Activated T-helper 1 cell treated with Interleukin-2 at 50 U/mL for 16 hours (primary cell): ENCODE results near the gene KMT2C.
"Not testable (repeated sequence)": the region's sequence is repeated elsewhere in the genome, so short reads cannot be mapped to it uniquely, and the experiment has no call there.

Source experiments
- DNase-seq: peaks from one replicate; pipeline ENCODE4 v3.0.0-alpha.2; 2020; ENCODE audit warnings: low read depth

KMT2C gene

DNA sequence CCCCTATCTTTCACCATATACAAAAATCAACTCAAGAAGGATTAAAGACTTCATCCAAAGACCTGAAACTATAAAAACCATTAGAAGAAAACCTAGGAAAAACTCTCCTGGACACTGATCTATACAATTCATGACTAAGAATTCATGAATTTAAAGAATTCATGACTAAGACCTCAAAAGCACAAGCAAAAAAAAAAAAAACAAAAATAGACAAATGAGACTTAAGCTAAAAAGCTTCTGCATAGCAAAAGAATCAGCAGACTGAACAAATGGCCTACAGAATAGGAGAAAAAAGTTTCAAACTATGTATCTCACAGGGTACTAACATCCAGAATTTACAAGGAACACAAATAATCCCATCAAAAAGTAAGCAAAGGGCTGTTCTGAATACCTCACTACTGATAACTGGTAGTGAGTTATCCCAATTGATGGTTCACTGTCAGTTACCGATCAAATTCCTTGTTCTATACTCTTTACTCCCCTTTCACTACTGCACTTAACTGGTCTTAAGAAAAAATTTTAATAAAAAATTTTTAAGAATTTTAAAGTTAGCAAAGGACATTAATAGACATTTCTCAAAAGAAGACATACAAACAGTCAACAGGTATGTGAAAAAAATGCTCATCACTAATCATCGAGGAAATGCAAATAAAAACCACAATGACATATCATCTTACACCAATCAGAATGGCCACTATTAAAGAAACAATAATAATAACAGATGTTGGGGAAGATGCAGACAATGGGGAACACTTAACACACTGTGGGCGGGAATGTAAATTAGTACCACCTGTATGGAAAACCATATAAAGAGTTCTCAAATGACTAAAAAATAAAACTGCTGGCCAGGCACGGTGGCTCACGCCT, 33.2 kb downstream of the KMT2C start:
- no peak for DNase-seq

DNA sequence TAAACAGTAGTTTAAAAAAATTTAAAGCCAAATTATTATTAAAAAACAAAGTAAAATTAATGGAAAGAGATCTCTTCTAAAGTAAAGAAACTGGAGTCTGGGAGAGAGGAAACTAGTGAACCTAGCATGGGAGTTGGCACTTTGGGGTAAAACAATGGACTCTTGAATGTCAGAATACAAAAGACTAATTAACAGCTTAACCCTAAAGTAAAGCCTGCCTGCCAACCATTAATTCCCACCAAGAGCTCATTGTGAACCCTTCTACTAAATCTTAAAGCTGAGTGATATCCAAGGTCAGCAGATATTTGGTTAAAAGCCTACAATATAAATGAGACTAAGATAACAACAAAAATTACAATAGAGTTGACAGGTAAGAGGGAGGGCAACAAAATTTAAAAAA, 36.5 kb downstream of the KMT2C start:
- no peak for DNase-seq

DNA sequence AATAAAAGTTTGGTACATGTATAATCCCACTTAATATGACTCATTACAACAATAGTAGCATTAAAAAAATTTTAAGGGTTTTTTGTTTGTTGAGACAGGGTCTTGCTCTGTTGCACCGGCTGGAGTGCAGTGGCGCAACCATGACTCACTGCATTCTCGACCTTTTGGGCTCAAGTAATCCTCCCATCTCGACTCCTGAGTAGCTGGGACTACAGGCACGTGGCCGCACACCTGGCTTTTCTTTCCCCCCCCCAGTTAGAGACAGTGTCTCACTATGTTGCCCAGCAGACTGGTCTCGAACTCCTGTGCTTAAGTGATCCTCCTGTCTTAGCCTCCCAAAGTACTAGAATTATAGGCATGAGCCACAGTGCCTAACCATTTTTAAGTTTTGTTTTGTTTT, 40.7 kb downstream of the KMT2C start:
- no peak for DNase-seq

DNA sequence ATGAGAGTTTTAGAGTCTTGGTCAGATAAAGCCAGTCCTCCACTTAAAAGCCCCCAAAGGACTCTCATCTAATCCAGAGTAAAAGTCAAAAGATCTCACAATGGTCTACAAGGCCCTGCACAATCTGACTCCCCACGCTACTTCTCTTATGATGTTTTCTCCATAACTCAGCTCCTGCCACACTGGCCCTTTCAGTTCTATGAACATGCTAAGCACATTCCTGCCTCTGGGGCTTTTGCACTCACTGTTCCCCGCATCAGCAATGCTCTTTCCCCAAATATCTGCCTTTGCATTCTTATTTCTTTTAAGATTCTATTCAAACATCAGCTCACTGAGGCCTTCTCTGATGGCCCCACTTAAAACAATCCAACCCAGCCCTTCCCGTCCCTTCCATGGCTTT, 41.6 kb downstream of the KMT2C start:
- DNase-seq: not testable (repeated sequence)

DNA sequence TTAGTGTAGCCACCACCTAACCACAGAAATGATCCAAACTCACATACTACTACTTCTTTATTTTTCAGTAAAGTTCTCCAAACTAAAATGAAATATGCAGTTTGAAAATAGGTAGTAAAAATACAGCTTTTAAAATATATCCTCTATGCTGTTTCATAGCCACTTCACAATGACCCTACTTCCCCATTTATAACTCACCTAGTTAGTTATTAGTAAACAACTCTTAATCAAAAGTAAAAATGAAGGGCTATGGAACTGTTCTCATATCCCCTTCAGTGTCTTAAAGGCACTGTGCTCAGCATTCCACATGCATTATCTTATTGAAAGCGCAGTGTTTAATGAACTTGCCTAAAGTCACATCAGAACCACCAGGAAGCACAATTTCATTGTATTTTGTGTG, 43.5 kb downstream of the KMT2C start:
- no peak for DNase-seq

DNA sequence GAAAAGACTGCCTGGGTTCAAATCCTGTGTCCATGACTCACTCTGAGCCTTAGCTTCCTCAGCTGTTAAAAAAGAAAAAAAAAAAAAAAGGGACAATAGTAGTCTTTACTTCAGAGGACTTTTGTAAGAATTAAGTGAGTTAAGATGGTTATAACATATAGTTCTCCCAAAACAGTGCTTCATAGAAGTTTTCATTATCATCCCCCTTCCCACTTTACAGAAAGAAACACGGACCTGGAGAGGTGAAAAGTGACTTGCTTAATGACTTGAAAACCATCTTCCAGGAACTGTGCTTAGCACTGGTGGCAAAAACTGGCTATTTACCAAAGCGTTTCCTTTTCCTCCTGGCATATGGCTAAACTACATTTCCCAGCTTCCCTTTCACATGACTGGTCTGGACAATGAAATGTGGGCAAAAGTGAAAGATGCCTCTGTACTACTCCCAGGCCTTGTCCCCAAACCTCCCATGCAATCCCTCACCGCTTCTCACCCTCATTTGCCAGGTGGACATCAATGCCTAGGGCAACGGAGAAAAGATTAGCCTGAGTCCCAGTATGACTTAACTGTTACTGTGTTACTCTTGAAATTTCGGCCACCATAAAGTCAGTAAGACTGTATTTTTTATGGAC, 49.6 kb downstream of the KMT2C start:
- not testable (repeated sequence) for DNase-seq

DNA sequence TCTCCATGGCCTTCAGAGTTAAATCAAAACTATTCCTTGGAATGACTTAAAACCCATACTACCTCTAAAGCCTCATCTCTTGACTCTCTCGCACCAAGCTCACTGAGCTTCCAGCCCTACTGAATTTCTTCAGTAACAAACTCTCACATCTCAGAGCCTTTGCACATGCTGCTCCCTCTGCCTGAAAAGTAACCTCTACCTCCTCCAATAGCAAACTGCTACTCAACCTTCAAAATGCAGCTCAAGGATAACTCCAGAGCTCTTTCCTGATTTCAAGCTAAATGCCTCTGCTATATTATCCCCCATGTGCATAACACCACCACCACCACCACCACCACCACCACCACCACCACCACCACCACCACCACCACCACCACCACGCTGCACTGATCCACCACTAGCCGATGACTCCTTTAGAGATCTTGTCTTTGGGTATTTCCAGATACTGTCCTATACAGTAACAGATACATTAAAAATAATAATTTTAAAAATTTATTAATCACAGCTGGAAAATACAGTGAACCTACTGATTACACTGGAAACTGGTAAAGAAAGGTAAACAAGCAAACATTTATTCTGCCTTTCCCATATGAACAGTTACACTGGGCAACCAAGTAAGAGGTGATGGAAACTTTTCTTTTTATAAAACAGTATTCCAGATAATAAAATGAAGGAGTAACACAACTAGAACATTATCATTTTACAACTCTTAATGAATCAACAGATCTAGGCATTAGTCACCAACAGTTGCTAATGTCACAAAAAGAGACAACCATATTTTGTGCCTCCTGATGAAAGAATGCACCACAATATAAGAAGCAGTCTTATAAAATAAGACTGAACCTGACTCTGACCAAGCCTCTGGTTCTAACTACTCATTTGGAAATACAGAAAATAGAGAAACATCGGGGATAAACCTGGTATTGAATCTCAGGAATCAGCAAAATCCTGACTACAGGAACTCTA, 51.3 kb downstream of the KMT2C start:
- not testable (repeated sequence) for DNase-seq

DNA sequence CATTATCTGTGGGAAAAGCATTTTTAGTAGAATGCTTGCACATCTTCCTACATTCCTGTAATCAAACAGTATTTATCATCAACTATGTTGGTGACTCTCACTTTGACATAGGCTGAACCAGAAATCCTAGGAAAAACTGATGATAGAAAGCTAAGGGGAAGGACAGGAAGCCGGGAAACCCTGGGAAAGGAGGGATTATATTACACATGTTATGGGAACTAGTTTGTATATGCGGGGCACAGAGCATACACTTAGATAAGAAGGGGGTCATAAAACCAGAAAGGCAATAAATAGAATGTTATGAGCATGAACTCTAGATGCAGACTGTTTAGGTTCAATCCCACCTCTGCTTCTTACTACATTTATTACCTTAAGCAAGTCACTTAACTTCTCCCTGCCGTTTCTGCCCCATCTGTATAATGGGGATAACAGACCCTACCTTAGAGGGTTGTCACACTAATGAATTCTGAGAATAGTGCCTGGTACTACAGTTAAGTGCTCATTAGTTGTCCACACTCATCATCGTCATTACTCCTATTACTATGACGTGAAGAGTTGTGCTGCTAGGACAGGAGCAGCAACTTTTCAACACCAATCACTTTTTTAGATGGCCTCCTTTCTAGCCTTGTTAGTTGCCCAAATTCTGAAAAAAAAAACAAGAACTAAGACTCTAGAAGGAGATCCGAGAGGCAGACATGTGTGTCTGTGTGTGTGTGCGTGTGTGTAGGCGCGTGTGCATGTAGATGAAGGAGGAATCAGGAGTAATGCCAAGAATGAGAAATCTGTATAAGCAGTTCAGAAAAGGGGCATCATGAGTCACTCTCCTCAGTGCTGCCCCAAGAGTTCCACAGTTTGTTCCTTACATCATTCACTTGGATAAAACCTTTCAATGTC, 52.2 kb downstream of the KMT2C start:
- DNase-seq: no peak

DNA sequence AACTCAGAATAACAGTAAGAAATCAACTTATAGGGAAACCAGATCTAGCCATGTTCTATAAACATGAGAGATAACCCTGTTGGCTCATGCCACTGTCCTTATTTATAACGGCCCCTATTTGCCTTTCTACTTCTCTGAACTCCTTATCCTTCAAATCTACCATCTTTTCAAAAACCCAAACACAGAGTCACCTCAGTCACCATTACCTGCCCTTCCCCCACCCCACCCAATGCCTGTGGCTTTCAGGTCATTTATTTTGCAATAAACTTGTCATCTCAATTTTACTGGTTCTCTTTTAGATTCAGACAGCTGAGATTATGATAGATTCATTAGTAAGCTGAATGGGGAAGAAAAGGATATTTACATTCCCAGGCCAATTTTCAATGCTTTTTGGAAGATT, 53.6 kb downstream of the KMT2C start:
- DNase-seq: no peak

DNA sequence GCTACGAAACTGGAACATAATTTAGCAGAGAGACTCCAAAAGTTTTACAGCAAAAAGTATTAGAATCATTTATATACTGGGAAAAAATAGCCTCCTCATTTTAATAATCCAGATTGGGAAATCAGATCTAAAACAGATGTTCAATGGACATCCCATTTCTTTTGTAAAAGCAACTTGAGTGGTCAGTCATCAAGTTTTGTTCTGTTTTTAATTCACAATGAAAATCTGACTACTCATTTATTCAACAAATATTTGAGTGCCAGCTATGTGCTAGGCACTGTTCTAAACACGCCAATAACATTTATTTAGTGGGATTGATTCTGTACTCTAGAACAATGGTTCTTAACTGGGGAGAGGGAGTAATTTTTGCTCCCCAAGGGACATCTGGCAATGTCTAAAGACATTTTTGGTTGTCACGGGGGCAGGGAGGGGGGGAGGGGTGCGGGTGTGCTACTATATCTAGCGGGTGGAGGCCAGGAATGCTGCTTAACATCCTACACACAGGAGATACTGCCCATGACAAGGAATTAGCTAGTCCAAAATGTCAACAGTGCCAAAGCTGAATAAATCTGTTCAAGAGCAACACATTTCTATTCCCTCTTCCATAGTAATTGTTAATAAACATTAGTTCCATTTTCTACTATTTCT, 54.7 kb downstream of the KMT2C start:
- DNase-seq: not testable (repeated sequence)

DNA sequence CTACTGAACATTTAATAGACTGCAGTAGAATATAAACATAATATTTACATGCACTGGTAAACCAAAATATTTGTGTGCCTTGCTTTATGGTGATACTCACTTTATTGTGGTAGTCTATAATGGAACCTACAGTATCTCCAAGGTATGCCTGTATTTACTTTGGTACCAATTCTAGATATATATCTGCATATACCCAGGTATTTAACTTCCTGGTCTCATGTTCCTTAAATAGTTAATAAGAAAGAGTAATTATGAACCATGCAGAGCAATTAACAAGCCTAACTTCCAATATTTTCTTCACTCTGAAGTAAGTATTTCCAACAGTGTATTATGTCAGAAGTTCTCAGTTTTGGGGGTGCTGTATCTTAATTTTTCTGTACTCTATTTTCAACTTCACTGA, 57.3 kb downstream of the KMT2C start:
- DNase-seq: not testable (repeated sequence)

DNA sequence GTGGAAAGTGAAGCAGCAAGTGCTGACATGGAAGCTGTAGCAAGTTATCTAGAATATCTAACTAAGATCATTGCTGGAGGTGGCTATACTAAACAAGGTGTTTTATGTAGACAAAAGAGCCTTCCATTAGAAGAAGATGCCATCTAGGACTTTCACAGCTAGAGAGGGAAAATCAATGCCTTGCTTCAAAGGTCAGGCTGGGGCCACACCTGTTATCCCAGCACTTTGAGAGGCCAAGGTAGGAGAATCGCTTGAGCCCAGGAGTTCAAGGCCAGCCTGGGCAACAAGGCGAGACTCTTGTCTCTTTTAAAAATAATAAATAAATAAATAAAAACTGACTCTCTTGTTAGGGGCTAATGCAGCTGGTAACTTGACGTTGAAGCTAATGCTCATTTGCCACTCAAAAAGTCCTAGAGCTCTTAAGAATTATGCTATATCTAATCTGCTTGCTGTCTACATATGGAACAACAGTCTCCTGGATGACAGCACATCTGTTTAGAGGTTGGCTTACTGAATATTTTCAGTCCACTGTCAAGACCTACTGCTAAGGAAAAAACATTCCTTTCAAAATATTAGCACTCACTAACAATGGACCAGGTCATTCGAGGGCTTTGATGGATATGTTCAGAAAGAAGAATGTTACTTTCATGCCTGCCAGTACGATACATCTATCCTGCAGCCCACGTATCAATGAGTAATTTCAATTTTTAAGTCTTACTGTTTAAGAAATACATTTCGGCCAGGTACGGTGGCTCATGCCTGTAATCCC, 58.9 kb downstream of the KMT2C start:
- not testable (repeated sequence) for DNase-seq

DNA sequence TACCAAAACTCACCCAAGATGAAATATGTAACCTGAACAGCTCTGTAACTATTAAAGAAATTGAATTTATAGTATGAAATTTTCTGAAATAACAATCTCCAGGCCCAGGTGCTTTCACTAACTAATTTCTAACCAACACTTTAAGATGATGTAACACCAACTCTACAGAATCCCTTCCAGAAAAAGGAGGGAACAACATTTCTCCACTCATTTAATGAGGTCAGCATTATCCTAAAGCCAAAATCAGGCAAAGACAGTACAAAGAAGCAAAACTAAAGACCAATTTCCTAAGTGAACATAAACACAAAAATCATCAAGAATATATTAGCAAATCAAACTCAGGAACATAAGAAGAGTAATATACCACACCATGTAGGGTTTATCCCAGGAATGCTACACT, 65.5 kb downstream of the KMT2C start:
- DNase-seq: no peak

DNA sequence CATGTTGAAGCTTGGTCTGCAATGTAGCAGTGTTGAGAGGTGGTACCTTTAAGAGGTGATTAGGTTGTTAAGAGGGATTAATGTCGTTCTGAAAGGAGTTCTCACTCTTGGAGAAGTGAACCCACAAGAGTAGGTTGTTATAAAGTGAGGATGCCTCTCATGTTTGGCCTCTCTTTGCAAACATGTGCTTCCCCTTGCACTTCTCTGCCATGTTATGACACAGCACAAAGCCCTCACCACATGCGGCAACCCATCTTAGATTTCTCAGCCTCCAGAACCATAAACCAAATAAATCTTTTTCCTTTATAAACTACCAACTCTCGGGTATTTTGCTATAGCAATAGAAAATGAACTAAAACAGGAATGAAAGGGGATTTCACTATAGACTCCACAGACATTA, 66.3 kb downstream of the KMT2C start:
- no peak for DNase-seq

DNA sequence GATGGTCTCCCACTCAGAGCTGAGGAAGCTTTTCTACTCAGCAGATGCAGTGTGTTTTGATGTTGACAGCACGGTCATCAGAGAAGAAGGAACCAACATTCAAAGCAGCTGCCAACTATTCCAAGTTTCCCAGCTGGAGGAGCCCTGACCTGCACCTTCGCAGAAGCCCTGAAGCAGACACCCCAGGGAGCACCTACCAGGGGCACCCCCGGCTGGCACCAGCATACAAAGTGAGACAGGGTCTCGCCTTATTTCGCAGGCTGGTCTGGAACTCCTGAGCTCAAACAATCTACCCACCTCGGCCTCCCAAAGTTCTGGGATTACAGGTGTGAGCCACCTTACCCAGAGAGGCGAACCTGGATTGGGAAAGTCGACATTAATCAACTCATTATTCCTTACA, 68.6 kb downstream of the KMT2C start:
- DNase-seq: no peak

DNA sequence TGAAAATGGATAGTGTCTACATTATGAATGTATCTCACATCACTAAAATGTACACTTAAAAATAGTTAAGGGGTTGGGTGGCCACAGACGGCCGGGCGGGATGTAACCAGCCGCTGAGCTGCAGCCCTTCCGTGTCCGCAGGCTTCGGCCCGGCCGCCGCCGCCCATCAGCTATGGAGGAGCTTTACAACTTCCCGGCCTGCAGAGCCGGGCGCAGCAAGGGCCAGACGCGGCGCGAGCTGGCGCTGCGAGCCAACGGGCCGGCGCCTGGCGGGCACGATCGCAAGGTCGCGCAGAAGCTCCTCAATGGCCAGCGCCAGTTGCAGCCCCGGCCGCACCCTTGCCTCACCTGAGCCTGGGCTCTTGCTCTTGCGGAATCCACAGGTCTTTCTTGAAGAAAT, 69.1 kb downstream of the KMT2C start:
- no peak for DNase-seq

DNA sequence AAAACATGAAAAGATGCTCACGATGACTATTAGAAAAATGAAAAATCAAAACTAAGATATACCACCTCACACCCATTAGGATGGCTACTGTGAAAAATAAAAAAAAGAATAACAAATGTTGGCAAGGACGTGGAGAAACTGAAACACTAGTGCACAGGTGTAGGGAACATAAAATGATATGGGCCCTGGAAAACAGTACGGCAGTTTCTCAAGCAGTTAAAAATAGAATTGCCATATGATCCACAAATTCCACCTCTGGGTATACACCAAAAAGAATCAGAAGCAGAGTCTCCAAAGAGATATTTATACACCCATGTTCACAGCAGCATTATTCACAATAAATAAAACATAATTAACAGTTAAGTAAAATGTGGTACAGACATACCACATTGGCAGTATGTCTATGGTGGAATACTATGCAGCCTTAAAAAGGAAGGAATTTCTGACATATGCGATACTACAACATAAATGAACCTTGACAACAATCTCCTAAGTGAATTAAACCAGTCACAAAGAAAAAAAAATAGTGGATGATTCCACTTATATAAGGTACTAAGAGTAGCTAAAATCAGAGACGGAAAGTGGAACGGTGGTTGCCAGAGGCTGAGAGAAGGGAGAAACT, 69.7 kb downstream of the KMT2C start:
- no peak for DNase-seq

DNA sequence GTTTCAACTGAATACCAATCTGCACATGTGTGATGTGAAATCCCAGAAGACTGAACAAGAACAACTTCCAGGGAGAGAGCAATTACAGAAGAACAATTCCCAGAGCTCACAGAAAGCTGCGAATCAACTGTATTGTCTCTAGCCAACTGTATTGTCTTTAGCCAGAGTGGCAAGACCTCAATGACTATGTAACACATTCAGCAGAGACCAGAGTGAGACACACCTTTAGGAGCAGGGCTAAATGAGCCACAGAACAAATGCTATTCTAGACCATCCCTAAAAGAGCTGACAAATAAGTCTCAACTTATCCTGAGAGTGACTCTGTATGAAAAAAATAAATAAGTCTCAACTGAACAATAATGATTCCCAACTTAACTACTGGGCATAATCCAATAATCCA, 72.0 kb downstream of the KMT2C start:
- DNase-seq: no peak

DNA sequence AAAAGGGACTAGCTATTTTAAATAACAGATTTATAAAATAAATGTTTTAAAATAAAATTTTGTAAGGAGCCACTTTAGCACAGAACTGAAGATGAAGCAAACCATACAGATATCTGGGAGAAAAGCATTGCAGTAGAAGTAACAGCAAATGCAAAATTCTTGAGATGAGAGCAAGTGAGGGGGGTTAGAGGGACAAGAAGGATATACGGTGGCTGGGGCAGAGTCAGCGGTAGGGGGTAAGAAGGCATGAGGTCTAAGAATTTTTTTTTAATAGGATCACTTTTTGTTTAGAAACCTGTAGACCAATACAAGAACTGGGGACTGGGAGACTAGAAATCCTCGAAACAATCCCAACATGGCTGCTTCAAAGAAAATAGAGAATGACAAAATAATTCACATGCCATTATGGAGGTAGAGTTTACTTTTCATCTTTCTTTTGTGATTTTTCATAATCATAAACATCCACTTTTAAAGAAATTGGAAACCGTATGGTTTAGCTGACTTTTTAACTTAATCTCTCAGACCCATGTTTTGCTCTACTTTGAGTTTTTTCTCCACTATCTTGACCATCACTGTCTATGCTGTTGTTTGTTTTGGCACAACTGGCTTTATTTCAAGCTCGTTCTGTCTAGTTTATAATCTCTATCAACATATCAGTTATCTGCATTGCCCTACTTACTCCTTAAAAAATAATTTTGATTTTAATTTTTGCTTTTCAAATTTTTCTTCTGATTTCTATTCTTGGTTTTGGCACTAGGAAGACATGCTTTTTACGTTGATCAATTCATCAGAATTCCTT, 73.5 kb downstream of the KMT2C start:
- no peak for DNase-seq
